Measurements from ENCODE around the gene KASH5.
A peak's percentile ranks its signal among the peaks of the same experiment; 100 is the strongest.
"Not testable (repeated sequence)": the region's sequence is repeated elsewhere in the genome, so short reads cannot be mapped to it uniquely, and the experiment has no call there.

KASH5 gene

GRCh38 chr19:49436381-49437017, 48.5 kb downstream of the KASH5 start:
- no peak for DNase-seq (ENCODE audit: low read depth)

GRCh38 chr19:49437231-49437630, 49.2 kb downstream of the KASH5 start:
- no peak for DNase-seq (ENCODE audit: low read depth)

DNA sequence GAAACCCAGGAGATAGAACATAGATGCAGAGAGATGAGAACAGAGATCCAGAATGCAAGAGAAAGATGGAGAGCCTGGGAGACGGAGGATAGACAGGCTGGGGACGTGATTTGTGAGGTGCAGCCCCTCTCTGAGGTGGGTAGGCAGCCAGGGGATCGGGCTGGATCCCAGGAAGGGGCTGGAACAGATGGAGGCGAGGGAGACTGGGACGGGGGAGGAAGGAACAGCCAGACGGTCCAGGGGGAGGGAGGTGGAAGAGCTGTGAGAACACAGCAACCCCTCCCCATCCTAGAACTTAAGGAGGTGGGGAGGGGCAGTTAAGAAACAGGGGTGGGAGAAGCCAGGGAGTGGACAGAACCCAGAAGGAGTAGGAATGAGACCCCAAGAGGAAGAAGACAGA, 50.2 kb downstream of the KASH5 start:
- no peak for DNase-seq (ENCODE audit: low read depth)

- DNase-seq (ENCODE audit: low read depth): no peak
These were observed 51.8 kb downstream of the KASH5 start for GRCh38 chr19:49439836-49440235.

DNA sequence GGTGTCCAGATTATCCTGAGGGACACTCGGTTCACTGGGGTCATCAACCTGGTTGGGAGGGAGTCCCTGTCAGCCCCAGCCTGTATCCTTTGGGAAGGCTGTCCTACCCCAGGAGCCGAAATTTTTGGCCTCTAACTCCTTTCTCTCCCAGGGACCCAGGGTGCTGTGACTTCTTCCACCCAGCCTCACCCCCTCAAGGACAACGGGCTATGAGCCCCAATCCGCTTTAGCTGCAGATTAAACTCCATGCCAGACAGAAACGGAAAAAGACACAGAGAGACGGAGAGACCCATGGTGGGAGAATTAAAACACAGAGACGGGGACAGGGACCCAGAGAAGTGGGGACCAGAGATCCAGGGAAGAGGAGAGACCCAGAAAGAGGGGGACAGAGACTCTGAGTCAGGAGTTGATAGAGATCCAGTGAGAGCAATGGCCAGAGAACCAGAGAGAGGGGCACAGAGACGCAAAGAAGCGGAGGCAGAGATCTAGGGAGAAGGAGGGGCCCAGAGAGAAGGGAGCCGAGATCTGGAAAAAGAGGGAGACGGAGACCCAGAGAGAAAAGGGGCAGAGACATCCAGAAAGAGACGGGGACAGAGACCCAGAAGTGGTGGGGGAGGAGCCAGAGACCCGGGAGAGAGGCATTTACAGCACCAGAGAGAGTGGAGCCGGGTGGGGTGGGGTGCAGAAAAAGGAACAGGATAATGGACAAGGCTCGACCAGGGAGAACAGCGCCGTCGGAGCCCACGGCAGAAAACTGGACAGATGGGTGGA, 52.6 kb downstream of the KASH5 start:
- no peak for DNase-seq (ENCODE audit: low read depth)

GRCh38 chr19:49441210-49441959, 53.3 kb downstream of the KASH5 start, which contains the start of gene SLC17A7:
Gene SLC17A7 (minus strand): TSS chr19:49441527. CDS start chr19:49441379, 148 bp downstream.
- DNase-seq (ENCODE audit: low read depth): no peak

- no peak for DNase-seq (ENCODE audit: low read depth)
These were observed 53.9 kb downstream of the KASH5 start for GRCh38 chr19:49441960-49442350.

- DNase-seq (ENCODE audit: low read depth): no peak
These were observed 54.3 kb downstream of the KASH5 start for GRCh38 chr19:49442354-49442753.

- peak; percentile 37 for DNase-seq (ENCODE audit: low read depth)
These were observed 54.8 kb downstream of the KASH5 start for GRCh38 chr19:49442771-49443365.

GRCh38 chr19:49443366-49444099, 55.5 kb downstream of the KASH5 start:
- DNase-seq (ENCODE audit: low read depth): peak; percentile 89

- DNase-seq (ENCODE audit: low read depth): not testable (repeated sequence)
These were observed 56.2 kb downstream of the KASH5 start for GRCh38 chr19:49444100-49444700.

- DNase-seq (ENCODE audit: low read depth): no peak
These were observed 57.9 kb downstream of the KASH5 start for GRCh38 chr19:49445997-49446396.

DNA sequence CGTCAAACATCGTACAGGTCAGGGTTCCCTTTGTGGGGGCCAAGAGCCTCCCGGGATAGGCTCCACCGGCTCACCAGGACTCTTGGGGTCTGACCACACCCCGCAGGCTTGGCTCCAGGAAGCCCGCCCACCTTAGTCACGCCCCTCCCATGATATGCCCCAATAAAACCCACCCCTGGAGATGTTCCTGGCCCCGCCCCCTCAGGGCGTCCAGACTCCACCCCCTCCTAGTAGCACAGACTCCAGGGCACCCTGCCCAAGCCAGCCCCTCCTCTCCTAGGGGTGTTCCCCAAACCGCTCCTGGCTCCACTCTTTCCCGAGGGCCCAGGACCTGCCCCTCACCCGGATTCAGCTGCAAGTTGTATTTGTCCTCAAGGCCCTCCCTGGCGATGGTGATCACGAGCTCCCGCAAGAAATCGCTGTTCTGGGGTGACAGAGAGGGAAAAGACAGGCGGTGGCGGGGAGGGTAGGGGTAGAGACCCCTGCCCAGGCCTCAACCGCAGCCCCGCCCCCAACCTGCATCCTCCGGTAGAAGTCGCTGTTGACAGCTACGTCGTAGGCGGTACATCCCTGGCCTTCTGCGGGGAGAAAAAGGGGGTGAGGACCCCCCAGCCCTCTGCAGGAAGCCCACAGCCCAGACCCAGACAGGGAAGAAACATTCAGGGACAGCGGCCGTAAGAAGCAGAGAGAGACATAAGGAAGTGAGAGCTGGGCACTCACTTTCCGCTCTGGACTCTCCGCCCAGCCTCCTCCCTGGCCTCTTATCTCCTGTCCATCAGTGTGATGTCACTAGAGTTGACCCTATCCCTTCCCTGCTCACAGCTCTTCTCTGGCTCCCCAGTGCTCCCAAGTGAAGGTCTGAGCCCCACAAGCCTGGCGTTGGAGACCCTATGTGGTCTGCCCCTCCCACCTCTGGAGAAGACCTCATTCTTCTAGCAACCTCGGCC, 59.7 kb downstream of the KASH5 start:
- DNase-seq (ENCODE audit: low read depth): no peak

DNA sequence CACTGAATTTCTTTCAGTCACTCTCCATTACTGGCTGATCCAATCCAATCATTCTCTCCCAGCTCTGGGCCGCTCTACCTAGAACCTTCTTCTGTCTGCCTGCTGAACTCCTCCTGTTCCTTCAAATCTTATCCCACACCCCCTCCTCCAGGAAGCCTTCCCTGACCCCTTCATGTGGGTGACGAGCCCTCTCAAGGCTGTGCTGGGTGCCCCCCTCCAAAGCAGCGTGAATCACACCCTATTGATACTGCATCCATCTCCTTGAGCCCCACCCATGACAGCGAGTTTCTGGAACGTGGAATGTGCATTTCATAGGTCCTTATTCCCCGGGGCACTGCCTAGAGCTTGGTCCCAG, 60.4 kb downstream of the KASH5 start:
- DNase-seq (ENCODE audit: low read depth): no peak

GRCh38 chr19:49450405-49450804, 62.4 kb downstream of the KASH5 start:
- no peak for DNase-seq (ENCODE audit: low read depth)

DNA sequence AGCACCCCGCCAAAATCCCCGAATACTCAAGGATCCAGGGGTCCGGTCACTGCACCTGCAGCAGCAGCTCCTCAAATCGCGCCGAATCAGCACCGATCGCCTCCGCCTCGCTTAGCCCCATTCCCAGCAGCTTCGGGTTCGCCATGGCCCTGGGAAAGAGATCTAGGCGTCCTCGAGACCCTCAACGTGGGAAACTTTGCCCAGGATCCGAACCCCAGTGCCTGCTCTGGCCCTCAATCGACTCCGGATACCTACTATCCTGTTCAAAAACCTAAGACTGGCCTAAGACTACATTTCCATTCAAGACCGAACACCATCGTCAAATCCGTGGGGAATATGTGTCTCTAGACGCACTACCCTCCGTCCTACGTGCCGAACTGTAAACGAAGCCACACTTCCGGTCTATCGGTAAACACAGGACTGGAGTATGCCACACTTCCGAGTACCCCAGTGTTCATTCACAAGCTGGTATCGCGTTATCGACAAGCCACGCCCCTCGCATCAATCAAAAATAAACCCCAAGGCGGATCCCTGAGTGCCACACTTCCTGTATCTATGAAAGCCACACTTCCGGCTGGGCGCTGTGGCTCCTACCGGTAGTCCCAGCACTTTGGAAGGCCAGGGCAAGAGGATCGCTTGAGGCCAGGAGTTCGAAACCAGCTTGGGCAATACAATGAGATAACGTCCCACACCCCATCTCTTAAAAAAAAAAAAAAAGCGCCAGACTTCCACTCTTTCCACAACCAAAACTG, 63.6 kb downstream of the KASH5 start, which contains the start of gene PIH1D1:
Gene PIH1D1, minus strand, starts transcription at position 385 of the 752 bp plus-strand sequence. Its CDS starts 240 bp downstream, at position 145.
- peak; percentile 91 for DNase-seq (ENCODE audit: low read depth)

- DNase-seq (ENCODE audit: low read depth): peak; percentile 97
These were observed 65.1 kb downstream of the KASH5 start, which contains the start of gene ALDH16A1 for GRCh38 chr19:49453013-49453756. Gene ALDH16A1 (plus strand): TSS chr19:49453225. CDS start chr19:49453332, 107 bp downstream.

DNA sequence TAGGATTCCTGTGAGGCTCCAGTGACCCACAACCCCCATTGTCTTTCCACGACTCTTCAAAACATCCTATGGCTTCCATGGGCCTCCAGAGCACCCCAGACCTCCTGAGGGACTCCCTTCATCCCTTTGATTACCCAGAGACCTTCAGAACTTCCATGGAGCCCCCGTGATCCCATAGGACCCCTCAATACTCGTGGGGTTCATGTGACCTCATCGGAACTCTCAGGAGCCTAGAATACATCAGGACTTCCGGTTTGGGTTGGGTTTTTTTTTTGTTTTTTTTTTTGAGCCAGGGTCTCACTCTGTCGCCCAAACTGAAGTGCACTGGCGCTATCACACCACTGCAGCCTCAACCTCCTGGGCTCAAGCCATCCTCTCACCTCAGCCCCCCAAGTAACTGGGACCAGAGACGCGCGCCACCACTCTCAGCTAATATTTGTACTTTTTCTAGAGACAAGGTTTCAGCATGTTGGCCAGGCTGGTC, 65.8 kb downstream of the KASH5 start:
- DNase-seq (ENCODE audit: low read depth): no peak
